ENCODE data around the gene ABRACL. TPM values are rescaled to one million over a fixed set of nuclear protein-coding genes. Genes with fewer than 3 reads are reported as not detected.

Gene ABRACL
- total and polyA plus RNA-seq, 2 experiments from 2014 or later: 134 to 516 TPM

DNA sequence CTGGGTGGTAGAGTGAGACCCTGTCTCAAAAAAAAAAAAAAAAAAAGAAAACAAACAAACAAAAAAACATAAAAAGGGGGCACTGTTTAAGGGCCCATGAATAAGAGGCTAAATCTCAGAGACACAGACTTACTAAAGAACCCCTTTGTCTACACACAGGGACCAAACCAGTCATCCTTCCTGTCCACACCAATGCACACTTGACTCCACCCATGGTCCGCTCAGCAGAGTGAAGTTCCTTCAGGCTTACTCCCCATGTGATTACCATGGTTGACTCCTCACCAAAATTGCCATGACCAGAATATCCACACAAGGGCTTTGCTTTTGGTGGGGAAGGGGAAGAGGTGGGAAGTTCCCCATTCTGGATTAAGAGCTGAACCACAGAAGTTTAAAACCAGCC, 21.1 kb upstream of the ABRACL start (continued):
- TF ChIP-seq, protein P1, sequence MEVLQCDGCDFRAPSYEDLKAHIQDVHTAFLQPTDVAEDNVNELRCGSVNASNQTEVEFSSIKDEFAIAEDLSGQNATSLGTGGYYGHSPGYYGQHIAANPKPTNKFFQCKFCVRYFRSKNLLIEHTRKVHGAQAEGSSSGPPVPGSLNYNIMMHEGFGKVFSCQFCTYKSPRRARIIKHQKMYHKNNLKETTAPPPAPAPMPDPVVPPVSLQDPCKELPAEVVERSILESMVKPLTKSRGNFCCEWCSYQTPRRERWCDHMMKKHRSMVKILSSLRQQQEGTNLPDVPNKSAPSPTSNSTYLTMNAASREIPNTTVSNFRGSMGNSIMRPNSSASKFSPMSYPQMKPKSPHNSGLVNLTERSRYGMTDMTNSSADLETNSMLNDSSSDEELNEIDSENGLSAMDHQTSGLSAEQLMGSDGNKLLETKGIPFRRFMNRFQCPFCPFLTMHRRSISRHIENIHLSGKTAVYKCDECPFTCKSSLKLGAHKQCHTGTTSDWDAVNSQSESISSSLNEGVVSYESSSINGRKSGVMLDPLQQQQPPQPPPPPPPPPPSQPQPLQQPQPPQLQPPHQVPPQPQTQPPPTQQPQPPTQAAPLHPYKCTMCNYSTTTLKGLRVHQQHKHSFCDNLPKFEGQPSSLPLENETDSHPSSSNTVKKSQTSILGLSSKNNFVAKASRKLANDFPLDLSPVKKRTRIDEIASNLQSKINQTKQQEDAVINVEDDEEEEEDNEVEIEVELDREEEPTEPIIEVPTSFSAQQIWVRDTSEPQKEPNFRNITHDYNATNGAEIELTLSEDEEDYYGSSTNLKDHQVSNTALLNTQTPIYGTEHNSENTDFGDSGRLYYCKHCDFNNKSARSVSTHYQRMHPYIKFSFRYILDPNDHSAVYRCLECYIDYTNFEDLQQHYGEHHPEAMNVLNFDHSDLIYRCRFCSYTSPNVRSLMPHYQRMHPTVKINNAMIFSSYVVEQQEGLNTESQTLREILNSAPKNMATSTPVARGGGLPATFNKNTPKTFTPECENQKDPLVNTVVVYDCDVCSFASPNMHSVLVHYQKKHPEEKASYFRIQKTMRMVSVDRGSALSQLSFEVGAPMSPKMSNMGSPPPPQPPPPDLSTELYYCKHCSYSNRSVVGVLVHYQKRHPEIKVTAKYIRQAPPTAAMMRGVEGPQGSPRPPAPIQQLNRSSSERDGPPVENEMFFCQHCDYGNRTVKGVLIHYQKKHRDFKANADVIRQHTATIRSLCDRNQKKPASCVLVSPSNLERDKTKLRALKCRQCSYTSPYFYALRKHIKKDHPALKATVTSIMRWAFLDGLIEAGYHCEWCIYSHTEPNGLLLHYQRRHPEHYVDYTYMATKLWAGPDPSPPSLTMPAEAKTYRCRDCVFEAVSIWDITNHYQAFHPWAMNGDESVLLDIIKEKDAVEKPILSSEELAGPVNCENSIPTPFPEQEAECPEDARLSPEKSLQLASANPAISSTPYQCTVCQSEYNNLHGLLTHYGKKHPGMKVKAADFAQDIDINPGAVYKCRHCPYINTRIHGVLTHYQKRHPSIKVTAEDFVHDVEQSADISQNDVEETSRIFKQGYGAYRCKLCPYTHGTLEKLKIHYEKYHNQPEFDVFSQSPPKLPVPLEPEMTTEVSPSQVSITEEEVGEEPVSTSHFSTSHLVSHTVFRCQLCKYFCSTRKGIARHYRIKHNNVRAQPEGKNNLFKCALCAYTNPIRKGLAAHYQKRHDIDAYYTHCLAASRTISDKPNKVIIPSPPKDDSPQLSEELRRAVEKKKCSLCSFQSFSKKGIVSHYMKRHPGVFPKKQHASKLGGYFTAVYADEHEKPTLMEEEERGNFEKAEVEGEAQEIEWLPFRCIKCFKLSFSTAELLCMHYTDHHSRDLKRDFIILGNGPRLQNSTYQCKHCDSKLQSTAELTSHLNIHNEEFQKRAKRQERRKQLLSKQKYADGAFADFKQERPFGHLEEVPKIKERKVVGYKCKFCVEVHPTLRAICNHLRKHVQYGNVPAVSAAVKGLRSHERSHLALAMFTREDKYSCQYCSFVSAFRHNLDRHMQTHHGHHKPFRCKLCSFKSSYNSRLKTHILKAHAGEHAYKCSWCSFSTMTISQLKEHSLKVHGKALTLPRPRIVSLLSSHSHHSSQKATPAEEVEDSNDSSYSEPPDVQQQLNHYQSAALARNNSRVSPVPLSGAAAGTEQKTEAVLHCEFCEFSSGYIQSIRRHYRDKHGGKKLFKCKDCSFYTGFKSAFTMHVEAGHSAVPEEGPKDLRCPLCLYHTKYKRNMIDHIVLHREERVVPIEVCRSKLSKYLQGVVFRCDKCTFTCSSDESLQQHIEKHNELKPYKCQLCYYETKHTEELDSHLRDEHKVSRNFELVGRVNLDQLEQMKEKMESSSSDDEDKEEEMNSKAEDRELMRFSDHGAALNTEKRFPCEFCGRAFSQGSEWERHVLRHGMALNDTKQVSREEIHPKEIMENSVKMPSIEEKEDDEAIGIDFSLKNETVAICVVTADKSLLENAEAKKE (CRISPR knock-in tag; IDR thresholded peaks at IDR 0.05): no peak
- TF ChIP-seq, protein P2, sequence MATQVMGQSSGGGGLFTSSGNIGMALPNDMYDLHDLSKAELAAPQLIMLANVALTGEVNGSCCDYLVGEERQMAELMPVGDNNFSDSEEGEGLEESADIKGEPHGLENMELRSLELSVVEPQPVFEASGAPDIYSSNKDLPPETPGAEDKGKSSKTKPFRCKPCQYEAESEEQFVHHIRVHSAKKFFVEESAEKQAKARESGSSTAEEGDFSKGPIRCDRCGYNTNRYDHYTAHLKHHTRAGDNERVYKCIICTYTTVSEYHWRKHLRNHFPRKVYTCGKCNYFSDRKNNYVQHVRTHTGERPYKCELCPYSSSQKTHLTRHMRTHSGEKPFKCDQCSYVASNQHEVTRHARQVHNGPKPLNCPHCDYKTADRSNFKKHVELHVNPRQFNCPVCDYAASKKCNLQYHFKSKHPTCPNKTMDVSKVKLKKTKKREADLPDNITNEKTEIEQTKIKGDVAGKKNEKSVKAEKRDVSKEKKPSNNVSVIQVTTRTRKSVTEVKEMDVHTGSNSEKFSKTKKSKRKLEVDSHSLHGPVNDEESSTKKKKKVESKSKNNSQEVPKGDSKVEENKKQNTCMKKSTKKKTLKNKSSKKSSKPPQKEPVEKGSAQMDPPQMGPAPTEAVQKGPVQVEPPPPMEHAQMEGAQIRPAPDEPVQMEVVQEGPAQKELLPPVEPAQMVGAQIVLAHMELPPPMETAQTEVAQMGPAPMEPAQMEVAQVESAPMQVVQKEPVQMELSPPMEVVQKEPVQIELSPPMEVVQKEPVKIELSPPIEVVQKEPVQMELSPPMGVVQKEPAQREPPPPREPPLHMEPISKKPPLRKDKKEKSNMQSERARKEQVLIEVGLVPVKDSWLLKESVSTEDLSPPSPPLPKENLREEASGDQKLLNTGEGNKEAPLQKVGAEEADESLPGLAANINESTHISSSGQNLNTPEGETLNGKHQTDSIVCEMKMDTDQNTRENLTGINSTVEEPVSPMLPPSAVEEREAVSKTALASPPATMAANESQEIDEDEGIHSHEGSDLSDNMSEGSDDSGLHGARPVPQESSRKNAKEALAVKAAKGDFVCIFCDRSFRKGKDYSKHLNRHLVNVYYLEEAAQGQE (IDR thresholded peaks at IDR 0.05; ENCODE audit: unreplicated experiment): no peak
- TF ChIP-seq POLR2AphosphoS5 (IDR thresholded peaks at IDR 0.05; ENCODE audit: low read depth): no peak

DNA sequence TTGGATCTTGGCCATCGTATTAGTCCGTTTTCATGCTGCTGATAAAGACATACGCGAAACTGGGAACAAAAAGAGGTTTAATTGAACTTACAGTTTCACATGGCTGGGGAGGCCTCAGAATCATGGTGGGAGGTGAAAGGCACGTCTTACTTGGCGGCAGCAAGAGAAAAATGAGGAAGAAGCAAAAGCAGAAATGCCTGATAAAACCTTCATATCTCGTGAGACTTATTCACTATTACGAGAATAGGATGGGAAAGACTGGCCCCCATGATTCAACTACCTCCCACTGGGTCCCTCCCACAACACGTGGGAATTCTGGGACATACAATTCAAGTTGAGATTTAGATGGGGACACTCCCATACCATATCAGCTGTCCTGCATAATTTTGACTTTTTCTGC, 20.4 kb upstream of the ABRACL start:
- H3K79me2 ChIP-seq (replicated peaks; ENCODE audit: insufficient read depth): no peaks in the 10 kb centered on the region
- H3K4me1 ChIP-seq (ENCODE audit: insufficient read depth): peaks cover 24% of the 10 kb centered on the region
- H3F3A ChIP-seq (replicated peaks; ENCODE audit: low read depth): no peaks in the 10 kb centered on the region
- no peaks in the 10 kb centered on the region for H3K9me3 Mint-ChIP-seq
- H3K9me2 ChIP-seq (ENCODE audit: insufficient read depth): 0 out of 2 replicates have a peak, but pooled peaks cover 5% of the 10 kb centered on the region
- H3K4me3 ChIP-seq: no peak overlapping the region
- no peak overlapping the region for H3K4me2 ChIP-seq
- peaks cover 19% of the 10 kb centered on the region for H3K4me1 Mint-ChIP-seq
- no peaks in the 10 kb centered on the region for H4K20me1 ChIP-seq (replicated peaks; ENCODE audit: insufficient read depth)
- H3K4me3 Mint-ChIP-seq: no peak overlapping the region
- H2AFZ ChIP-seq: no peak overlapping the region
- no peaks in the 10 kb centered on the region for H3K36me3 ChIP-seq (ENCODE audit: insufficient read depth)
- H3K27me3 ChIP-seq (ENCODE audit: insufficient read depth): no peaks in the 10 kb centered on the region
- no peak overlapping the region for H3K27ac ChIP-seq (ENCODE audit: low read depth)
- H3K27ac Mint-ChIP-seq: no peak overlapping the region
- ATAC-seq: no peak
- DNase-seq (ENCODE audit: low spot score): no peak
- H3K27me3 Mint-ChIP-seq (ENCODE audit: insufficient read depth, low read depth, poor library complexity): peaks cover 7% of the 10 kb centered on the region
- H3K36me3 Mint-ChIP-seq (ENCODE audit: low read depth): no peaks in the 10 kb centered on the region
- TF ChIP-seq POLR2AphosphoS5 (IDR thresholded peaks at IDR 0.05; ENCODE audit: low read depth): no peak
- no peak for TF ChIP-seq ZNF331 (CRISPR knock-in tag; IDR thresholded peaks at IDR 0.05; ENCODE audit: low read depth)
- TF ChIP-seq, protein P1 (CRISPR knock-in tag; IDR thresholded peaks at IDR 0.05): no peak

All from GM23338 (cell line).